ENCODE data around the gene MAP3K19.

MAP3K19 gene, protein sequence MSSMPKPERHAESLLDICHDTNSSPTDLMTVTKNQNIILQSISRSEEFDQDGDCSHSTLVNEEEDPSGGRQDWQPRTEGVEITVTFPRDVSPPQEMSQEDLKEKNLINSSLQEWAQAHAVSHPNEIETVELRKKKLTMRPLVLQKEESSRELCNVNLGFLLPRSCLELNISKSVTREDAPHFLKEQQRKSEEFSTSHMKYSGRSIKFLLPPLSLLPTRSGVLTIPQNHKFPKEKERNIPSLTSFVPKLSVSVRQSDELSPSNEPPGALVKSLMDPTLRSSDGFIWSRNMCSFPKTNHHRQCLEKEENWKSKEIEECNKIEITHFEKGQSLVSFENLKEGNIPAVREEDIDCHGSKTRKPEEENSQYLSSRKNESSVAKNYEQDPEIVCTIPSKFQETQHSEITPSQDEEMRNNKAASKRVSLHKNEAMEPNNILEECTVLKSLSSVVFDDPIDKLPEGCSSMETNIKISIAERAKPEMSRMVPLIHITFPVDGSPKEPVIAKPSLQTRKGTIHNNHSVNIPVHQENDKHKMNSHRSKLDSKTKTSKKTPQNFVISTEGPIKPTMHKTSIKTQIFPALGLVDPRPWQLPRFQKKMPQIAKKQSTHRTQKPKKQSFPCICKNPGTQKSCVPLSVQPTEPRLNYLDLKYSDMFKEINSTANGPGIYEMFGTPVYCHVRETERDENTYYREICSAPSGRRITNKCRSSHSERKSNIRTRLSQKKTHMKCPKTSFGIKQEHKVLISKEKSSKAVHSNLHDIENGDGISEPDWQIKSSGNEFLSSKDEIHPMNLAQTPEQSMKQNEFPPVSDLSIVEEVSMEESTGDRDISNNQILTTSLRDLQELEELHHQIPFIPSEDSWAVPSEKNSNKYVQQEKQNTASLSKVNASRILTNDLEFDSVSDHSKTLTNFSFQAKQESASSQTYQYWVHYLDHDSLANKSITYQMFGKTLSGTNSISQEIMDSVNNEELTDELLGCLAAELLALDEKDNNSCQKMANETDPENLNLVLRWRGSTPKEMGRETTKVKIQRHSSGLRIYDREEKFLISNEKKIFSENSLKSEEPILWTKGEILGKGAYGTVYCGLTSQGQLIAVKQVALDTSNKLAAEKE (N-terminal part only)

DNA sequence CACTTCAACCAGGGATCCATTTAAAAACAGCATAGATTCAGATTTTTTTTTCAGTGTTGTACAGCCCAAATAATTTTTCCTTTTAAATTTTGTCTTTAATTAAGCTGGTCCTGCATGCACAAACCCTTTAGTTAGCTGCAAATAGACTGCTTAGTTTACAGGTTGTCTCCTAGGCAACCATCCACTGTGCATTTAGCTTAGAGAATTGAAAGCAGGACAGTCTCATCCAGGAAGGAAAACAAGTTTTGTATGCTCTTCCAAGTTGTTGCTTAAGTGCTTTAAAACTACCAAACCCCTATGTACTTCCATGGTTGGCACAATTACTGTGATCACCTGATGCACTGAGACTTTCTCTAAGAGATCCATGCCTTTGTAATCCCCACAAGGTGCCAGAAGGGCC is at the start of gene MAP3K19:
Gene MAP3K19, minus strand, starts transcription at position 148 of the 400 bp plus-strand sequence. CDS start 22,800 bp downstream, outside the sequence.
- TF ChIP-seq GATA3 (IDR thresholded peaks at IDR 0.05; ENCODE audit: low read depth, low read length) = no peak
- no peak for TF ChIP-seq GATA2 (IDR thresholded peaks at IDR 0.05; ENCODE audit: low read depth, low read length)

DNA sequence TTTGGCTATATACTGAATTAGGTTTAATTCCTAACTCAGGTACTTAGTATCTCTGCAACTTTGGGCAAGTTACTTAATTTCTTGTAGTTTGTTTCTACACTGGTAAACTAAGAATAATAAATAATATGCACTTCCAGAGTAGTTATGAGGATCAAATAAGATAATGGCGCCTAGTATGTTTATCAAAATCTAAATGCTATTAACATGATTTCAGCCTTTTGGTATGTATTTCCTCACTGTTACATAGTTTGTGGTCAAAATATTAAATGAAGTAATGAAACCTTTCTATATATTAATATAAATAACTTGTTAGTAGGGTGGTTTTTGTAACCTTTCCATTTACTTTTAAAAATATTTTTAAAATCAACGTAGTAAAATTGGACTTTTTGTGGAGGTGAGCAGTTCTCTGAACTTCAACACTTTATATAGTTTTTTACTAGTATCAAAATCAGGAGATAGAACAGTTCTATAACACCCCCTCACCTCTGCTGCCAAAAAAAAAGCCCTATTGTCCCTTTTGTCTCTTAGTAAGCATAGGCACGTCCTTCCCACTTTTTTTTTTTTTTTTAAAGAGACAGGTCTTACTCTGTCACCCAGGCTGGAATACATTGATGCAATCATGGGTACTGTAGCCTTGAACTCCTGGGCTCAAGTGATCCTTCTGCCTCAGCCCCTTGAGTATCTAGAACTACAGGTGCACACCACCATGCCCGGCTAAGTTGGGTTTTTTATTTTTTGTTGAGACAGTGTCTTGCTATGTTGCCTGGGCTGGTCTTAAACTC is 49.6 kb upstream of the MAP3K19 start:
- no peak for TF ChIP-seq GATA3 (IDR thresholded peaks at IDR 0.05; ENCODE audit: low read depth, low read length)
- TF ChIP-seq GATA2 (IDR thresholded peaks at IDR 0.05; ENCODE audit: low read depth, low read length) = no peak

DNA sequence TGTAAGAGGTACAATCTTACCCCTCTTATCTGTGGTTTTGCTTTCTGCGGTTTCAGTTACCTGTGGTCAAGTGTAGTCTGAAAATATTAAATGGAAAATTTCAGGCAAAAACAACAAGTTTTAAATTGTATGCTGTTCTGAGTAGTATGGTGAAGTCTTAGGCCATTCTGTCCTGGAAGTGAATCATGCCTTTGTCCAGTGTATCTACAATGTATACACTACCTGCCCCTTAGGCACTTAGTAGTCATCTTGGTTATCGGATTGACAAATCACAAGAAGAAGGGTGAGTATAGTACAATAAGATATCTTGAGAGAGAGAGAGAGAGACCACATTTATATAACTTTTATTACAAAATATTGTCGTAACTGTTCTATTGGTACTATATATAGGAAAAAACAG is 48.3 kb upstream of the MAP3K19 start:
- no peak for TF ChIP-seq GATA3 (IDR thresholded peaks at IDR 0.05; ENCODE audit: low read depth, low read length)

DNA sequence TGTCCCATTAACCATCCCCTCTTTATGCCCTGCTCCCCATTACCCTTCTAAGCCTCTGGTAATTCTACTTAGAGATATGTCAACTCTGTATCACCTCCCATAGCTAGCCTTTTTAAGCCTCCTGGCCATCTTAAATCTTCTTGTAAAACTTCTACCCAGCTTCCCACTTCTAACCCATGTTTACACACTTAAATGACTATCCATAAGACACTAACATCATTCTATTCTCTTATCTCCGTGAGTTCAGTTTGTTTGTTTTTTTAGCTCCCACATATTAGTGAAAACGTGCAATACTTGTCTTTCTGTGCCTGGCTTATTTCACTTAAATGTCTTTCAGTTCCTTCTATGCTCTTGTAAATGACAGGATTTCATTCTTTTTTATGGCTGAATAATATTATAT is 47.3 kb upstream of the MAP3K19 start:
- TF ChIP-seq GATA2 (IDR thresholded peaks at IDR 0.05; ENCODE audit: low read depth, low read length) = no peak

DNA sequence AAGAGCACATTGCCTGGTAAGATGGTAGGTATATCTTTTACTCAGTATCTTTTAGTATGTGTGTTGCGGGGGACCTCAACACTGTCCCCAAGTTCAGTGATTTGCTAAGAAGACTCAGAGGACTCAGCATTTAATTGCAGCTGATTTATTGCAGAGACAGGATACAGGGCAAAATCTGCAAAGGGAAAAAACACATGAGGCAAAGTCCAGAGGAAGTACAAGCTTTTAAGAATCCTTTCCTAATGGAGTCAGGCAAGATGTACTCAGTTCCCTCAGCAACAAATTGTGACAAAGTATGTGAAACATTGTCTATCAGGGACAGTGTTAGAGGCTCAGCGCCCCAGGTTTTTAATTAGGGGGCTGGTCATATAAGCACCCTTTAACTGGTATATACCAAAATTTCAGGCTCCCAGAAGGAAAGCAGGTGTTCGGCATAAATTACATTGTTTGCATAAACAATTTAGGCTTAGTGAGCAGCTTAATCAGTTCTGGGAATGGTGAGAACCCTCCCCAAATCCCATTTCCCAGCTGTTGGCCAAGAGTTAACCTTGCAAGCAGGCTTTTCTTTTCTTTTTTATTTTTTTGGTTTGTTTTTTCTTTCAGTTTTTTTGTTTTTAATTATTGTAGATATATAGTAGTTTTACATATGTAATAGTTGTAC is 46.6 kb upstream of the MAP3K19 start:
- no peak for TF ChIP-seq GATA3 (IDR thresholded peaks at IDR 0.05; ENCODE audit: low read depth, low read length)
- TF ChIP-seq GATA2 (IDR thresholded peaks at IDR 0.05; ENCODE audit: low read depth, low read length) = no peak

DNA sequence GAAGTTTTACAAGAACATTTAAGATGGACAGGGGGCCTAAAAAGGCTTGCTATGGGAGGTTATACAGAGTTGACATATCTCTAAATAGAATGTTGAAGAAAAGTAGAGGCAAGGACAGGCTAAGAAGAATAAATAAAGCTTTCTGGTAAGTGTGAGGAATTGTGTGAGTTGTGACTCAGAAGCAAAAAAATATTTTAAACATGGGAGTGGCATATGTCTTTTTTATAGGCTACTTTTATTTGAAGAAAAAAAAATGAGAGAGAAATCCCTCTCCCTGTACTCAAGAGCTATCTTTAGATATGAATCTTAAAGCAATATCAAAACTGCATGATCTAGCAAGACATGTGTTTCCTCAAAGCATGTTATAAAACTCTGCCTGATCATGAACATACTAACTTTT is 45.9 kb upstream of the MAP3K19 start:
- TF ChIP-seq GATA3 (IDR thresholded peaks at IDR 0.05; ENCODE audit: low read depth, low read length) = no peak
- no peak for TF ChIP-seq GATA2 (IDR thresholded peaks at IDR 0.05; ENCODE audit: low read depth, low read length)

DNA sequence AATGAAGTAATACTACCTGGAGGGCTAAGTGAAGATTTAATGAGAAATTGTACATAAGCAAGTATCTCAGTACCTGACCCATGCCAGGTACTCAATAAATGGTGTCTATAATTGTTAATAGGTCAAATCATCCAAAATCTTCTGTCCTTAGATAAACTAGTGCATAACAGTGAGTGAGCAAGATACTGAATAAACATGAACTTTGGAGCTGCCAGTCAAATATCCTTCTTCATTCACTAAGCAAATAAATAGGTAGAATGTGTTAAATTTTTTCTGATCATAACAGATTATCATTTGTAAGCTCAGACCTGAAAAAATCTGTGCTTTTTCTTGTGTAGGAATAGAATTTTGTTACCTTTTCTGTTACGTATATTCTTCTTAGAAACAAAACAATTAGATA is 44.4 kb upstream of the MAP3K19 start:
- TF ChIP-seq GATA2 (IDR thresholded peaks at IDR 0.05; ENCODE audit: low read depth, low read length) (no peak), GATA3 (IDR thresholded peaks at IDR 0.05; ENCODE audit: low read depth, low read length) (no peak)

DNA sequence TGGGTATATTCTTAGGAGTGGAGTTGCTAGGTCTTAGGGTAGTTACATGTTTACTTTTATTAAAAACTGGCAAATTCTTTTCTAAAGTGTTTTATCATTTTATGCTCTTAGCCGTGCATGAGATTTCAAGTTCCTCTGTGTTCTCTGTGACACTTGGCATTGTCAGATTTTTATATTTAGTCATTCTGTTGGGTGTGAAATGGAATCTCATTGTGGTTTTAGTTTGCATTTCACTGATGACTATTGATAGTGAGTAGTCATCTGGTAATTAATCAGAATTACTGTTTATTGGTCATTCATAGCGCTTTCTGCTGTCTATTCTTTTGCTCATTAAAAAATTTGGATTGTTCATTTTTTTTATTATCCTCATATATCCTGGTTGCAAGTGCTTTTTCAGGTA is 39.0 kb upstream of the MAP3K19 start:
- TF ChIP-seq GATA2 (IDR thresholded peaks at IDR 0.05; ENCODE audit: low read depth, low read length) (no peak), GATA3 (IDR thresholded peaks at IDR 0.05; ENCODE audit: low read depth, low read length) (no peak)

DNA sequence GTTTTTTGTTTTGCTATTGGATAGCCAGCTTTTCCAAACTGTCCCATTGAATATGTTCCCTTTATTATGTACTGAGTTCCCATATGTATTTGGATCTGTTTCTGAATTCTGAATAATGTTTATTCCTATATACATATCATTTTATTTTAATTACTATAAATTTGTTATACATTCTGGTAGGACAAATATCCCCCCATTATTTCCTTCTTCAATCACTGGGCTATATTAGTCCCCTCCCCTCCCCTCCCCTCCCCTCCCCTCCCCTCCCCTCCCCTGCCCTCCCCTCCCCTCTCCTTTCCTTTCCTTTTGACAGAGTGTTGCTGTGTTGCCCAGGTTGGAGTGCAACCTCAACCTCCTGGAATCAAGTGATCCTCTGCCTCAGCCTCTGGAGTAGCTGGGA is 31.2 kb upstream of the MAP3K19 start:
- TF ChIP-seq GATA2 (IDR thresholded peaks at IDR 0.05; ENCODE audit: low read depth, low read length) = no peak
- no peak for TF ChIP-seq GATA3 (IDR thresholded peaks at IDR 0.05; ENCODE audit: low read depth, low read length)

DNA sequence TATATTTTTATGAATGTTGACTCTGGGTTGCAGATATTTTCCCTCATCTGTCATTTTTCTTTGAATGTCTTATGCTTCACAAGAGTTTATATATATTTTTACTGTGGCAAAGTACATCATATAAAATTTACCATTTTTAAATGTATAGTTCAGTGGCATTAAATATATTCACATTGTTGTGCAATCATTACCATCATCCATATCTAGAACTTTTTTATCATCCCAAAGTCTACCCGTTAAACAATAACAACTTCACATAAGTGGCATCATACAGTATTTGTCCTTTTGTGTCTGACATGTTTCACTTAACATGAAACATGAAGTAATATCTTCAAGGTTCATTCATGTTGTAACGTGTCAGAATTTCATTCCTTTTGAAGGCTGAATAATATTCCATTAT is 29.3 kb upstream of the MAP3K19 start:
- TF ChIP-seq GATA3 (IDR thresholded peaks at IDR 0.05; ENCODE audit: low read depth, low read length) = no peak
- no peak for TF ChIP-seq GATA2 (IDR thresholded peaks at IDR 0.05; ENCODE audit: low read depth, low read length)

DNA sequence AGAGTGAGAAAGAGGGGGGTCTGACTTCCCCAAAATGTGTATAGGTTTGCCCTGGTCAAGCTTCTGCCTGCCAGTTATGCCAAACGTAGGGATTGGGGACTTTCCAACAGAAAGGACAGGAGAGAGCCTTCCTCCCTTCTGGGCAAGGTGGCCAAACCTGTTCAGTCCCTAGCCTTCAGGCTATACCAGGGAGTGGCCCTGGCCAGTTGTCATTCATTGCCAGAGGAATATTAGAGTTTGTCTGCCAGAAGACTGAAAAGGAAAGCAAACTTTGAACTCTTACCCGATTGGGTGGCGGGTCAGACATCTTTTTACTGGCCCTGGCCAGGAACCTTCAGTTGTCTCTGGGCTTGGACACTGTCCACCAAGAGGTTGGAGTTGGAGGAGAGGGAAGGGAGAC is 27.0 kb upstream of the MAP3K19 start:
- TF ChIP-seq GATA3 (IDR thresholded peaks at IDR 0.05; ENCODE audit: low read depth, low read length) (no peak), GATA2 (IDR thresholded peaks at IDR 0.05; ENCODE audit: low read depth, low read length) (no peak)

DNA sequence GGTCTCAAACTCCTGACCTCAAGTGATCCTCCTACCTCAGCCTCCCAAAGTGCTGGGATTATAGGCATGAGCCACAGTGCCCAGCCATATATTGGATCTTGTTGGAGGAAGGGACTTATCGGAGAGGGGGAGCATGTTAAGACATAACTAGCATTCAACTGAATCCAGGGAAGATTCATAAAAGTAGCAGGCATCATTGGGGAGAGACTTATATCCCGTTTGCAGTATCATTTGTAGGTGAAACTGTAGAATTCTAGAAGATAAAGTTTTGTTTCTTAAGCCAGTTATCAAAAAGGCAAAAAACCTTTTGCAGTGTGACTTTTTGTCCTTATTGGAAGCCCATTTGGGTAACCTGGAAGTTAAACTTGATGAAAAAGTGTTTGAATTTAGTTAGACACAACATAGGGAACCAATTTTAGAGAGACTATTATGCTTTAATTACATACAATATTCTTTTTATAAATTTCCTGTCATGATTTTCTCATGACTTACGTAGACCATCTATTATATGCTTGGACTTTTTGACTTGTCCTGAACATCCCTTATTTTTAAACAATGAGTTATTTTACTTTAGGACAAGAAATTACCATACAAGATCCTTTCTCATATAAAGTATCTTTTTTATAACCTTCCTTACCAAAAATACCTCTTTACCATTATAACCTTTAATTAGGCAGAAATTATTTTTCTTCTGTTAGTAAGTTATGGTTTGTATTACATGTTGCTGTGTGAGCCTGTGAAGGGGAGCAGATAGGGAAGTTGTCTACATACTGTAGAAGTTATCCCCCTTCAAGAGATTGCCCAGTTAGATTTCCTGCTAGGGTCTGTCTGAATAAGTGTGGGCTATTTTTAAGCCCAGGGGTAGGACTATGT is 25.1 kb upstream of the MAP3K19 start:
- no peak for TF ChIP-seq GATA2 (IDR thresholded peaks at IDR 0.05; ENCODE audit: low read depth, low read length)
- no peak for TF ChIP-seq GATA3 (IDR thresholded peaks at IDR 0.05; ENCODE audit: low read depth, low read length)
